ENCODE measurements around the gene MBD4.

The MBD4 gene

GRCh38 chr3:129463716-129464115 lies 24.0 kb upstream of the MBD4 start:
- DNase-seq (ENCODE audit: low spot score) (no peak), FAIRE-seq (no peak)

- FAIRE-seq: no peak
Observed at GRCh38 chr3:129463094-129463493, 23.3 kb upstream of the MBD4 start.

GRCh38 chr3:129462361-129462968 lies 22.7 kb upstream of the MBD4 start:
- no peak for DNase-seq (ENCODE audit: low spot score)
- FAIRE-seq: no peak

More at GRCh38 chr3:129463094-129463493, 23.3 kb upstream of the MBD4 start:
- no peak for DNase-seq (ENCODE audit: low spot score)

- FAIRE-seq (no peak), DNase-seq (ENCODE audit: low spot score) (no peak)
Observed at GRCh38 chr3:129461461-129462146, 21.9 kb upstream of the MBD4 start.

GRCh38 chr3:129461022-129461421 lies 21.3 kb upstream of the MBD4 start:
- DNase-seq (ENCODE audit: low spot score) (no peak), FAIRE-seq (no peak)

- FAIRE-seq: no peak
- DNase-seq (ENCODE audit: low spot score): no peak
Observed at GRCh38 chr3:129460572-129460971, 20.8 kb upstream of the MBD4 start.

GRCh38 chr3:129460155-129460554 lies 20.4 kb upstream of the MBD4 start:
- FAIRE-seq (no peak), DNase-seq (ENCODE audit: low spot score) (no peak)

- no peak for DNase-seq (ENCODE audit: low spot score)
- FAIRE-seq: no peak
Observed at GRCh38 chr3:129453732-129454131, 14.0 kb upstream of the MBD4 start.

- DNase-seq (ENCODE audit: low spot score): no peak
- no peak for FAIRE-seq
Observed at GRCh38 chr3:129449279-129450115, 9.7 kb upstream of the MBD4 start.

- FAIRE-seq (no peak), DNase-seq (ENCODE audit: low spot score) (no peak)
Observed at GRCh38 chr3:129448186-129448895, 8.6 kb upstream of the MBD4 start.

GRCh38 chr3:129446926-129447325 lies 7.2 kb upstream of the MBD4 start:
- DNase-seq (ENCODE audit: low spot score): no peak
- FAIRE-seq: no peak

- FAIRE-seq (no peak), DNase-seq (ENCODE audit: low spot score) (no peak)
Observed at GRCh38 chr3:129445471-129445870, 5.7 kb upstream of the MBD4 start.

- DNase-seq (ENCODE audit: low spot score) (no peak), FAIRE-seq (no peak)
Observed at GRCh38 chr3:129442947-129443346, 3.2 kb upstream of the MBD4 start.

- no peak for DNase-seq (ENCODE audit: low spot score)
- no peak for FAIRE-seq
Observed at GRCh38 chr3:129442486-129442885, 2.7 kb upstream of the MBD4 start.

- no peak for DNase-seq (ENCODE audit: low spot score)
Observed at GRCh38 chr3:129441782-129442181, 2.0 kb upstream of the MBD4 start.

GRCh38 chr3:129441215-129441614 lies 1.5 kb upstream of the MBD4 start:
- no peak for DNase-seq (ENCODE audit: low spot score)
- no peak for FAIRE-seq

More at GRCh38 chr3:129441782-129442181, 2.0 kb upstream of the MBD4 start:
- no peak for FAIRE-seq

GRCh38 chr3:129440618-129441190 lies 956 bp upstream of the MBD4 start:
- FAIRE-seq (no peak), DNase-seq (ENCODE audit: low spot score) (no peak)

GRCh38 chr3:129439226-129439816 lies 427 bp downstream of the MBD4 start:
- DNase-seq (ENCODE audit: low spot score): no peak
- FAIRE-seq: no peak

- FAIRE-seq (no peak), DNase-seq (ENCODE audit: low spot score) (no peak)
Observed at GRCh38 chr3:129435367-129435766, 4.4 kb downstream of the MBD4 start.

GRCh38 chr3:129434140-129434539 lies 5.6 kb downstream of the MBD4 start:
- FAIRE-seq (no peak), DNase-seq (ENCODE audit: low spot score) (no peak)

GRCh38 chr3:129433565-129433964 lies 6.2 kb downstream of the MBD4 start:
- DNase-seq (ENCODE audit: low spot score) (no peak), FAIRE-seq (no peak)

Data from RCC 7860 (cell line).